K562 (cell line): ENCODE data around the gene GRK4. TPM values are rescaled to one million over a fixed set of nuclear protein-coding genes. Genes with fewer than 3 reads are reported as not detected.

ENCODE experiments used
- CBX1 ChIP-seq: sonication (generic); IDR thresholded peaks from 2 replicates; pipeline ENCODE4 v1.6.1; 2016; ENCODE audit warnings: antibody characterized with exemption, low read depth, mild to moderate bottlenecking
- COPS2 ChIP-seq: fragments of 450-650 bp; conservative IDR thresholded peaks from 2 replicates; pipeline ENCODE4 v1.6.1; 2016; ENCODE audit warnings: mild to moderate bottlenecking, moderate library complexity
- DACH1 ChIP-seq: fragments of 450-650 bp; IDR thresholded peaks from 2 replicates; pipeline ENCODE4 v1.6.1; 2018; ENCODE audit not compliant: partially characterized antibody
- DDX20 ChIP-seq: fragments of 450-650 bp; IDR thresholded peaks from 2 replicates; pipeline ENCODE4 v1.6.1; 2016; ENCODE audit warnings: missing genetic modification characterization, low read depth, mild to moderate bottlenecking, missing compliant biosample characterization, moderate library complexity
- E2F4 ChIP-seq: sonication (generic); formaldehyde crosslinking; IDR thresholded peaks from 2 replicates; pipeline ENCODE4 v1.8.0; 2022; ENCODE audit warnings: mild to moderate bottlenecking, low read depth, missing genetic modification reagents
- FOXA1 ChIP-seq: fragments of 450-650 bp; IDR thresholded peaks from 2 replicates; pipeline ENCODE4 v1.6.1; 2016; ENCODE audit warnings: mild to moderate bottlenecking, borderline replicate concordance
- HSF4 ChIP-seq: fragments of 250-450 bp; sonication (Bioruptor Pico); IDR thresholded peaks from 2 replicates; pipeline ENCODE4 v2.1.2; 2022; ENCODE audit warnings: mild to moderate bottlenecking, moderate library complexity, borderline replicate concordance
- ILF3 ChIP-seq: fragments of 450-650 bp; IDR thresholded peaks from 2 replicates; pipeline ENCODE4 v1.6.1; 2018; ENCODE audit warnings: antibody characterized with exemption, mild to moderate bottlenecking, moderate library complexity, borderline replicate concordance
- PTBP1 ChIP-seq: fragments of 200-400 bp; formaldehyde crosslinking; IDR thresholded peaks from 2 replicates; pipeline ENCODE4 v1.6.1; 2017; ENCODE audit warnings: low read depth, low read length
- RREB1 ChIP-seq: fragments of 250-450 bp; sonication (Bioruptor Pico); IDR thresholded peaks from 2 replicates; pipeline ENCODE4 v1.4.0; 2020
- TAF1 ChIP-seq: IDR thresholded peaks from 2 replicates; pipeline ENCODE4 v1.6.1; 2011; ENCODE audit warnings: mild to moderate bottlenecking, low read length, moderate library complexity; ENCODE audit not compliant: insufficient read depth, control insufficient read depth, severe bottlenecking; ENCODE audit errors: extremely low read depth
- ZBTB43 ChIP-seq: sonication (generic); formaldehyde crosslinking; IDR thresholded peaks from 2 replicates; pipeline ENCODE4 v1.8.0; 2023; ENCODE audit warnings: mild to moderate bottlenecking, missing genetic modification reagents
- ZNF717 ChIP-seq: fragments of 250-450 bp; sonication (Bioruptor Pico); IDR thresholded peaks from 2 replicates; pipeline ENCODE4 v1.5.0; 2021
- ZNF830 ChIP-seq: fragments of 250-450 bp; sonication (Bioruptor Pico); IDR thresholded peaks from 2 replicates; pipeline ENCODE4 v1.5.0; 2021; ENCODE audit warnings: mild to moderate bottlenecking
- polyA plus RNA-seq, 8 experiments: library from polyadenylated mRNA; depleted of rRNA in 4 of 8; stranded (reverse) in 5 of 8; unstranded in 3 of 8; fragments of >200 nt; fragmentation: Nextera tagmentation in 2 of 8; fragmentation: Illumina TruSeq in 1 of 8; extraction: Ambion mirVana in 2 of 8; extraction: Trizol in 1 of 8; gene quantifications; 2 replicates each; pipeline versions ENCODE4 v1.2.1 to v1.2.3, GENCODE V29; 2011 to 2014; ENCODE audit warnings: inconsistent platforms in 1 of 8, missing spikeins in 1 of 8
- total RNA-seq, 7 experiments: library from RNA; depleted of rRNA in 6 of 7; stranded (reverse); fragments of >200 nt in 6 of 7; fragmentation: Illumina TruSeq in 2 of 7; extraction: Trizol in 2 of 7; gene quantifications; 2 replicates each; pipeline versions ENCODE4 v1.2.1 to v1.2.3, GENCODE V29; 2011 to 2021; ENCODE audit warnings: low replicate concordance in 1 of 7
- TF ChIP-seq, protein P1 (sequence below): fragments of 450-650 bp; IDR thresholded peaks from 2 replicates; pipeline ENCODE4 v1.6.1; 2016; ENCODE audit warnings: low read depth, mild to moderate bottlenecking, moderate library complexity
- TF ChIP-seq, protein P2 (sequence below): fragments of 250-450 bp; sonication (Bioruptor Pico); IDR thresholded peaks from 2 replicates; pipeline ENCODE4 v1.5.0; 2020; ENCODE audit warnings: mild to moderate bottlenecking, borderline replicate concordance

GRK4 gene
- total and polyA plus RNA-seq, 9 of the 15 experiments (the other 6 are each of a cell fraction or from before 2014, with no cell fraction given), result 1.1 to 4.8 (median 2.6) TPM

DNA sequence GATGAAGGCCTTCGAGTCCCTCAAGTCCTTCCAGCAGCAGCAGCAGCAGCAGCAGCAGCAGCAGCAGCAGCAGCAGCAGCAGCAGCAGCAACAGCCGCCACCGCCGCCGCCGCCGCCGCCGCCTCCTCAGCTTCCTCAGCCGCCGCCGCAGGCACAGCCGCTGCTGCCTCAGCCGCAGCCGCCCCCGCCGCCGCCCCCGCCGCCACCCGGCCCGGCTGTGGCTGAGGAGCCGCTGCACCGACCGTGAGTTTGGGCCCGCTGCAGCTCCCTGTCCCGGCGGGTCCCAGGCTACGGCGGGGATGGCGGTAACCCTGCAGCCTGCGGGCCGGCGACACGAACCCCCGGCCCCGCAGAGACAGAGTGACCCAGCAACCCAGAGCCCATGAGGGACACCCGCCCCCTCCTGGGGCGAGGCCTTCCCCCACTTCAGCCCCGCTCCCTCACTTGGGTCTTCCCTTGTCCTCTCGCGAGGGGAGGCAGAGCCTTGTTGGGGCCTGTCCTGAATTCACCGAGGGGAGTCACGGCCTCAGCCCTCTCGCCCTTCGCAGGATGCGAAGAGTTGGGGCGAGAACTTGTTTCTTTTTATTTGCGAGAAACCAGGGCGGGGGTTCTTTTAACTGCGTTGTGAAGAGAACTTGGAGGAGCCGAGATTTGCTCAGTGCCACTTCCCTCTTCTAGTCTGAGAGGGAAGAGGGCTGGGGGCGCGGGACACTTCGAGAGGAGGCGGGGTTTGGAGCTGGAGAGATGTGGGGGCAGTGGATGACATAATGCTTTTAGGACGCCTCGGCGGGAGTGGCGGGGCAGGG is 111.7 kb downstream of the GRK4 start (continued):
- no peak for TF ChIP-seq RREB1
- TF ChIP-seq COPS2, result no peak
- TF ChIP-seq, protein P1, sequence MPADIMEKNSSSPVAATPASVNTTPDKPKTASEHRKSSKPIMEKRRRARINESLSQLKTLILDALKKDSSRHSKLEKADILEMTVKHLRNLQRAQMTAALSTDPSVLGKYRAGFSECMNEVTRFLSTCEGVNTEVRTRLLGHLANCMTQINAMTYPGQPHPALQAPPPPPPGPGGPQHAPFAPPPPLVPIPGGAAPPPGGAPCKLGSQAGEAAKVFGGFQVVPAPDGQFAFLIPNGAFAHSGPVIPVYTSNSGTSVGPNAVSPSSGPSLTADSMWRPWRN, result no peak
- no peak for TF ChIP-seq HSF4
- no peak for TF ChIP-seq ILF3
- TF ChIP-seq DDX20 (tag), result no peak
- TF ChIP-seq ZBTB43 (CRISPR knock-in tag), result no peak
- TF ChIP-seq PTBP1, result no peak
- peak; percentile 50 for TF ChIP-seq TAF1
- TF ChIP-seq, protein P2, sequence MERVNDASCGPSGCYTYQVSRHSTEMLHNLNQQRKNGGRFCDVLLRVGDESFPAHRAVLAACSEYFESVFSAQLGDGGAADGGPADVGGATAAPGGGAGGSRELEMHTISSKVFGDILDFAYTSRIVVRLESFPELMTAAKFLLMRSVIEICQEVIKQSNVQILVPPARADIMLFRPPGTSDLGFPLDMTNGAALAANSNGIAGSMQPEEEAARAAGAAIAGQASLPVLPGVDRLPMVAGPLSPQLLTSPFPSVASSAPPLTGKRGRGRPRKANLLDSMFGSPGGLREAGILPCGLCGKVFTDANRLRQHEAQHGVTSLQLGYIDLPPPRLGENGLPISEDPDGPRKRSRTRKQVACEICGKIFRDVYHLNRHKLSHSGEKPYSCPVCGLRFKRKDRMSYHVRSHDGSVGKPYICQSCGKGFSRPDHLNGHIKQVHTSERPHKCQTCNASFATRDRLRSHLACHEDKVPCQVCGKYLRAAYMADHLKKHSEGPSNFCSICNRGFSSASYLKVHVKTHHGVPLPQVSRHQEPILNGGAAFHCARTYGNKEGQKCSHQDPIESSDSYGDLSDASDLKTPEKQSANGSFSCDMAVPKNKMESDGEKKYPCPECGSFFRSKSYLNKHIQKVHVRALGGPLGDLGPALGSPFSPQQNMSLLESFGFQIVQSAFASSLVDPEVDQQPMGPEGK (CRISPR knock-in tag), result no peak
- no peak for TF ChIP-seq ZNF717 (CRISPR knock-in tag)
- no peak for TF ChIP-seq E2F4 (CRISPR knock-in tag)
- no peak for TF ChIP-seq FOXA1
- TF ChIP-seq ZNF830 (CRISPR knock-in tag), result no peak
- no peak for TF ChIP-seq DACH1
- TF ChIP-seq CBX1, result no peak
